Cardiac muscle cell (in vitro differentiated cells and primary cell): ENCODE results near the gene RGCC. TPM values are rescaled to one million over a fixed set of nuclear protein-coding genes. Genes with fewer than 3 reads are reported as not detected.

Source experiments
- DNase-seq, 2 donors: peaks; one replicate each; pipeline versions ENCODE4 v3.0.0 to v3.0.0-alpha.2; 2010 to 2017; ENCODE audit warnings: low read depth in 1 of 2, low spot score in 1 of 2
- H3K27ac ChIP-seq: fragments of 200-600 bp; sonication (generic); 2 replicates; pipeline ENCODE4 v1.5.1; 2016
- H3K27me3 ChIP-seq: fragments of 200-600 bp; sonication (generic); 2 replicates; pipeline ENCODE4 v1.6.0; 2016; ENCODE audit warnings: control low read depth
- H3K36me3 ChIP-seq: fragments of 200-600 bp; sonication (generic); 2 replicates; pipeline ENCODE4 v1.5.1; 2016; ENCODE audit warnings: control low read depth
- H3K4me1 ChIP-seq: fragments of 200-600 bp; sonication (generic); 2 replicates; pipeline ENCODE4 v1.8.1; 2017; ENCODE audit warnings: low read depth, mild to moderate bottlenecking, mixed run types
- H3K4me3 ChIP-seq: fragments of 200-600 bp; sonication (generic); 2 replicates; pipeline ENCODE4 v1.5.1; 2016; ENCODE audit warnings: mild to moderate bottlenecking
- H3K9me3 ChIP-seq: fragments of 200-600 bp; sonication (generic); 2 replicates; pipeline ENCODE4 v1.5.1; 2017; ENCODE audit warnings: low read depth, mild to moderate bottlenecking, control low read depth
- polyA plus RNA-seq: library from polyadenylated mRNA; unstranded; fragments of >200 nt; fragmentation: Nextera tagmentation; extraction: Ambion mirVana; gene quantifications from 2 replicates; pipeline ENCODE4 v1.2.1, GENCODE V29; 2016
- total RNA-seq: library from RNA; depleted of rRNA; stranded (reverse); fragments of >200 nt; gene quantifications from 2 replicates; pipeline ENCODE4 v1.2.3, GENCODE V29; 2016
- TF ChIP-seq, protein P1 (sequence below): IDR thresholded peaks from 2 replicates; pipeline ENCODE4 v1.5.1; 2012; ENCODE audit warnings: low read depth, mild to moderate bottlenecking, low read length

RGCC gene
- total RNA-seq (not detected in 2 replicates), polyA plus RNA-seq (not detected in 2 replicates)

- Histone ChIP-seq H3K4me3 (peak within 1 kb of the TSS; percentile 50), H3K4me1 (no peaks in the 10 kb centered on the region), H3K27ac (no peak within 1 kb of the TSS), H3K27me3 (peaks cover 88% of the 10 kb centered on the region), H3K36me3 (no peaks in the 10 kb centered on the region), H3K9me3 (no peaks in the 10 kb centered on the region)
- TF ChIP-seq, protein P1, sequence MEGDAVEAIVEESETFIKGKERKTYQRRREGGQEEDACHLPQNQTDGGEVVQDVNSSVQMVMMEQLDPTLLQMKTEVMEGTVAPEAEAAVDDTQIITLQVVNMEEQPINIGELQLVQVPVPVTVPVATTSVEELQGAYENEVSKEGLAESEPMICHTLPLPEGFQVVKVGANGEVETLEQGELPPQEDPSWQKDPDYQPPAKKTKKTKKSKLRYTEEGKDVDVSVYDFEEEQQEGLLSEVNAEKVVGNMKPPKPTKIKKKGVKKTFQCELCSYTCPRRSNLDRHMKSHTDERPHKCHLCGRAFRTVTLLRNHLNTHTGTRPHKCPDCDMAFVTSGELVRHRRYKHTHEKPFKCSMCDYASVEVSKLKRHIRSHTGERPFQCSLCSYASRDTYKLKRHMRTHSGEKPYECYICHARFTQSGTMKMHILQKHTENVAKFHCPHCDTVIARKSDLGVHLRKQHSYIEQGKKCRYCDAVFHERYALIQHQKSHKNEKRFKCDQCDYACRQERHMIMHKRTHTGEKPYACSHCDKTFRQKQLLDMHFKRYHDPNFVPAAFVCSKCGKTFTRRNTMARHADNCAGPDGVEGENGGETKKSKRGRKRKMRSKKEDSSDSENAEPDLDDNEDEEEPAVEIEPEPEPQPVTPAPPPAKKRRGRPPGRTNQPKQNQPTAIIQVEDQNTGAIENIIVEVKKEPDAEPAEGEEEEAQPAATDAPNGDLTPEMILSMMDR: no peak
- peak; percentile 43 to 78 for DNase-seq
Measured at GRCh38 chr13:41456768-41457588, at the start of gene RGCC. Gene RGCC (plus strand): TSS chr13:41457550. CDS start chr13:41457708, 158 bp downstream.

- Histone ChIP-seq H3K36me3 (no peaks in the 10 kb centered on the region), H3K27me3 (no peaks in the 10 kb centered on the region), H3K27ac (no peak overlapping the region), H3K4me3 (no peak overlapping the region), H3K9me3 (no peaks in the 10 kb centered on the region), H3K4me1 (no peaks in the 10 kb centered on the region)
- TF ChIP-seq, protein P1: no peak
- no peak for DNase-seq
Measured at GRCh38 chr13:41408121-41408520, 49.2 kb upstream of the RGCC start.

DNA sequence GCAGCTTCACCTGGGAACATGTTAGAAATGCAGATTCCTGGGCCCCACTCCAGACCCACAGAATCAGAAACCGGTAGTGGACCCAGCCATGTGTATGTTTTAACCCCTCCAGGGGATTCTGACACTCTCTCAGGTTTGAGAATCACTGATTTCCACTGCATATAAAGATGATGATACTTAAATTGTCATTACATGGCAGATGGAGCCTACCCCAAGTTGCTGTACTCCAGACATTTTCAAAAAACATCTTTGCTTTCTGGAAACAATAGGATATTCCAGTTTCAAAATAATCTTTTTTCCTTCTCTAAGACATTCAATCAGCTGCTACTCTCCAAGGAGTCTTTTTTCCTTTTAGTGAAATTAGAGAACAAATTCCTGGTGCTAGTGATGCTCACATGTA is 48.6 kb upstream of the RGCC start:
- Histone ChIP-seq H3K4me3 (no peak overlapping the region), H3K4me1 (no peaks in the 10 kb centered on the region), H3K27me3 (no peaks in the 10 kb centered on the region), H3K9me3 (no peaks in the 10 kb centered on the region), H3K36me3 (no peaks in the 10 kb centered on the region), H3K27ac (no peak overlapping the region)
- DNase-seq: no peak
- TF ChIP-seq, protein P1: no peak

DNA sequence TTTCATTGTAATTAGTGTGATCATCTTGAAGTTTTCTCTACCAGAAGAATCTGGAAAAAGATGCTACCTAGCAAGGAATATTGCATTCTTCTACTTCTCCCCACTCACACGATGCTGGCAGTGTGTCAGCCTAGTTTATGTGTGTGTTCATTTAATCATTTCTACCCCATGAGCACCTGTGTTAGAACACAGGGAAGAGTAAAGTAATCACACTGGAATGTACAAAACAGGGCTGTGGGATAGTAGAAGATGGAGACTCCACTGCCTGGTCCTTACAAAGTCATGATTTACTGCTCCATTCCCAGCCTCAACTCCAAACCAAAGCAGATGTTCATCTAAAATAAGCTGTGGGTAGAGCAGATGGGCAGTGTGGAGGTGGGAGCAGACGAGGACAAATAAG is 47.7 kb upstream of the RGCC start:
- no peak overlapping the region for H3K27ac ChIP-seq
- TF ChIP-seq, protein P1: no peak
- H3K36me3 ChIP-seq: no peaks in the 10 kb centered on the region
- no peaks in the 10 kb centered on the region for H3K9me3 ChIP-seq
- H3K27me3 ChIP-seq: no peaks in the 10 kb centered on the region
- H3K4me1 ChIP-seq: no peaks in the 10 kb centered on the region
- no peak for DNase-seq
- no peak overlapping the region for H3K4me3 ChIP-seq

- Histone ChIP-seq H3K4me1 (no peaks in the 10 kb centered on the region), H3K4me3 (no peak overlapping the region), H3K27ac (no peak overlapping the region), H3K36me3 (no peaks in the 10 kb centered on the region), H3K27me3 (no peaks in the 10 kb centered on the region), H3K9me3 (no peaks in the 10 kb centered on the region)
- TF ChIP-seq, protein P1: no peak
- DNase-seq: no peak
Measured at GRCh38 chr13:41411060-41411459, 46.3 kb upstream of the RGCC start.
